Measurements from ENCODE around the gene MEAF6. TPM values are rescaled to one million over a fixed set of nuclear protein-coding genes. Genes with fewer than 3 reads are reported as not detected.

MEAF6 gene
- polyA plus RNA-seq, 1 of the 3 experiments (the other 2 are of a cell fraction): 60.5 TPM

GRCh38 chr1:37453647-37454046, 60.9 kb downstream of the MEAF6 start:
- no peaks in the 10 kb centered on the region for H3K9me2 ChIP-seq
- H4K20me1 ChIP-seq (ENCODE audit: insufficient read depth): no peaks in the 10 kb centered on the region
- H3F3A ChIP-seq (replicated peaks; ENCODE audit: insufficient read depth): no peaks in the 10 kb centered on the region
- no peaks in the 10 kb centered on the region for H3K36me3 ChIP-seq (replicated peaks in 1 of 2; ENCODE audit: control insufficient read depth in 1 of 2, insufficient read depth in 2 of 2, low read length in 1 of 2)
- no peak overlapping the region for H3K9ac ChIP-seq
- no peaks in the 10 kb centered on the region; a peak in 1 of 4 replicates for H3K4me1 ChIP-seq (ENCODE audit: control insufficient read depth in 1 of 2, insufficient read depth in 2 of 2, low read depth in 1 of 2, low read length in 1 of 2)
- TF ChIP-seq MXI1 (IDR thresholded peaks at IDR 0.05; ENCODE audit: low read depth, low read length) (no peak), USF1 (IDR thresholded peaks at IDR 0.05; ENCODE audit: borderline replicate concordance, low read depth) (no peak), EZH2phosphoT487 (IDR thresholded peaks at IDR 0.05; ENCODE audit: borderline replicate concordance, low read depth) (no peak), REST (IDR thresholded peaks at IDR 0.05; ENCODE audit: low read depth, low read length) (no peak), EP300 (IDR thresholded peaks at IDR 0.05; ENCODE audit: borderline replicate concordance in 1 of 2, low read depth in 1 of 2, low read length in 1 of 2) (no peak), GABPA (IDR thresholded peaks at IDR 0.05; ENCODE audit: low read depth) (no peak), SMC3 (IDR thresholded peaks at IDR 0.05; ENCODE audit: low read depth, low read length) (no peak), ZBTB33 (IDR thresholded peaks at IDR 0.05; ENCODE audit: borderline replicate concordance, low read depth) (no peak), NFIC (IDR thresholded peaks at IDR 0.05; ENCODE audit: borderline replicate concordance) (no peak), IRF3 (IDR thresholded peaks at IDR 0.05; ENCODE audit: low read depth, low read length) (no peak), MEF2A (IDR thresholded peaks at IDR 0.05; ENCODE audit: borderline replicate concordance, low read depth) (no peak), CTCF (IDR thresholded peaks at IDR 0.05) (no peak), GATA2 (CRISPR knock-in tag; IDR thresholded peaks at IDR 0.05) (no peak)
- no peak overlapping the region for H3K4me3 ChIP-seq (ENCODE audit: low read depth in 2 of 2, low read length in 1 of 2)
- H3K27me3 ChIP-seq (ENCODE audit: insufficient read depth): no peaks in the 10 kb centered on the region
- H3K79me2 ChIP-seq (ENCODE audit: insufficient read depth): no peaks in the 10 kb centered on the region
- ChIA-PET POLR2A (no interaction called here), CTCF (interaction anchor here (0.7 to 23.1 kb wide), 8 partner anchors 17 to 880 kb away, joined by 3 to 481 read pairs (median 5); partner anchors contain the start of gene ZC3H12A)
- H3K27ac ChIP-seq (ENCODE audit: low read depth in 2 of 2, low read length in 1 of 2): no peak overlapping the region
- WGBS (ENCODE audit: low lambda C conversion rate): 50% methylated on average over 2 of the region's 7 CpGs
- H3K4me2 ChIP-seq: no peak overlapping the region
- H2AFZ ChIP-seq (ENCODE audit: low read depth): no peak overlapping the region
- no peaks in the 10 kb centered on the region for H3K9me3 ChIP-seq
- DNase-seq: no peak

All from SK-N-SH (cell line).